Epithelial cell of esophagus (primary cell): ENCODE data around the gene GRK5.
A peak's percentile ranks its signal among the peaks of the same experiment; 100 is the strongest.

Source experiments
- DNase-seq: peaks from one replicate; pipeline ENCODE4 v3.0.0; 2010; ENCODE audit warnings: low read depth
- H3K4me3 ChIP-seq: 2 replicates; pipeline ENCODE4 v1.5.1; 2011; ENCODE audit warnings: mild to moderate bottlenecking, low read length, control low read depth
- CTCF ChIP-seq: IDR thresholded peaks from 2 replicates; pipeline ENCODE4 v1.5.1; 2011; ENCODE audit warnings: low read depth, mild to moderate bottlenecking, low read length, control low read depth, inconsistent platforms; ENCODE audit not compliant: insufficient read depth; ENCODE audit errors: missing control alignments

Gene GRK5

GRCh38 chr10:119319920-119320258, 112.5 kb downstream of the GRK5 start:
- no peak for TF ChIP-seq CTCF
- no peak for DNase-seq
- no peak overlapping the region for H3K4me3 ChIP-seq

- TF ChIP-seq CTCF, result no peak
- DNase-seq, result no peak
Observed at GRCh38 chr10:119320981-119321380, 113.6 kb downstream of the GRK5 start.

GRCh38 chr10:119323085-119324016, 116.0 kb downstream of the GRK5 start:
- no peak for DNase-seq
- H3K4me3 ChIP-seq, result no peak overlapping the region
- no peak for TF ChIP-seq CTCF

More at GRCh38 chr10:119320981-119321380, 113.6 kb downstream of the GRK5 start:
- no peak overlapping the region for H3K4me3 ChIP-seq

- no peak overlapping the region for H3K4me3 ChIP-seq
- no peak for TF ChIP-seq CTCF
- peak; percentile 80 for DNase-seq
Observed at GRCh38 chr10:119325131-119325530, 117.8 kb downstream of the GRK5 start.

GRCh38 chr10:119326167-119326566, 118.8 kb downstream of the GRK5 start:
- no peak for DNase-seq
- no peak overlapping the region for H3K4me3 ChIP-seq
- no peak for TF ChIP-seq CTCF

- no peak for TF ChIP-seq CTCF
- no peak for DNase-seq
Observed at GRCh38 chr10:119327096-119327745, 119.8 kb downstream of the GRK5 start.

GRCh38 chr10:119328223-119328622, 120.9 kb downstream of the GRK5 start:
- no peak for DNase-seq
- no peak overlapping the region for H3K4me3 ChIP-seq
- no peak for TF ChIP-seq CTCF

More at GRCh38 chr10:119327096-119327745, 119.8 kb downstream of the GRK5 start:
- H3K4me3 ChIP-seq, result no peak overlapping the region
